Measurements from ENCODE around the gene TNF.

TNF gene

DNA sequence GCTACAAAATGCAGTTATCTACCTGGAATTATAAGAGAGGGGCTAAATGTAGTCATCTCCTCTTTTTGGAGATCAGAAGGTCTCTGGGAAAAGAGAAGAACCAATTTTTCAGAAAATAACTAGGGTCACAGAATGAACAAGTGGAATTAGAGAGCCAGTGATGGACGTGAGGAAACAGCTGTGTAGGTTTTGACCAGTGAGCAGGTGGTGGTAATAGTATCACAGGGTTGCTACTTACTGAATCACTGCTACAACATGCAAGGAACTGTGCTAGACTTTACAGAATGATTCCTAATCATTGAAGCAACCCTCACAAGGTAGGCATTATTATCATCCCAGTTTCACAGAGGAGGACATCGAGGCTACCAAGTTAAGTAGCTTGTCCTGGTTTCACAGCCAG, 30.7 kb upstream of the TNF start:
- DNase-seq (ENCODE audit: low spot score), result no peak

DNA sequence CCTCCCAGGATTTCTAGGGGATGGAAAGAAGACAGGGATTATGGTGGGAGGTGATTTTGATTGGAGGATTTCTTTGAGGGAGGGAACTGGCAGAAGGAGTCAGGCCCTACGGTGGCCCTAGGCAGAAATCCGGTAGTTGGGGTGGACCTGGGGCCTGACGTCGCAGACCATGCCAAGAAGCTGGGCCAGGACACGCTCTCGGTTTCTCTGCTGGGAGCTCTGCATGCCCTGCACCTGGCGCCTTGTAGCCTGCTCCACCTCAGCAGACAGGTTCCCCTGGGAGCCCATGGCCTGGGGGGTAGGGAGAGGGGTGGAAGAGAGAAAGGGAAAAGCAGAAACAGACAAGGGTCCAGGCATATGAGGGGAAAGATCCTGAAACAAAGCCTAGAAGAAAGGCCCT, 30.1 kb upstream of the TNF start:
- no peak for DNase-seq (ENCODE audit: low spot score)

DNA sequence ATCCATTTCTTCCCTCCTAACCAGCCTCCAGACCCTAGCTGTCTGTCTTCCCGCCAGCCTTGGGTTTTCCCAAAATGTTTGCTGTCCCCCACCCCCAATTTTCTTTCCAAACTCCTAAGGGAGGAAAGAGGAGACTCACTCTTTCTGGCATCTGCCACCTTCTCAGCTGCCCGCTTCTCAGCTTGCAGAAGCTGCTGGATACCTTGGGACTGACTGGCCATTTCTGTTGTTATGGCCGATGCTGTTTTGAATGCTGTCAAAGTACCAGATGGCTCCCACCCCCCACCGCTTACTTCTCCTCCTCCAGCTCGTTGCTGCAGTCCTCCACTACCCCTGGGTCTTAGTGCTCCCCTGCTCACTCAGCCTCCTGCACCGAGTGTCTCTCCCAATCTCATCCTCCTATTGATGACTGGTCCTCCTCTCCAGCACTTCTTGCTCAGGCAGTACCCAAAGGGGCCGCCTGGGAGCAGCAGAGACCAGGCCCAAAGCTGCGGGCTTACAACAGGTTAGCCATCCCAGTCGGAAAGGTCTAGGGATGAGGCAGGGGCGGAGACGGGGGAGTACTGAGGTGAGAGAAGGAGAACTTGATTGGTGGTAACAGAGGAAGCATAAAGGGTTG, 28.9 kb upstream of the TNF start, which contains the start of gene ATP6V1G2:
TSS of gene ATP6V1G2 (minus strand) at position 270 of the 619 bp plus-strand sequence. CDS start at position 221, 49 bp downstream.
- DNase-seq (ENCODE audit: low spot score), result peak; percentile 94

DNA sequence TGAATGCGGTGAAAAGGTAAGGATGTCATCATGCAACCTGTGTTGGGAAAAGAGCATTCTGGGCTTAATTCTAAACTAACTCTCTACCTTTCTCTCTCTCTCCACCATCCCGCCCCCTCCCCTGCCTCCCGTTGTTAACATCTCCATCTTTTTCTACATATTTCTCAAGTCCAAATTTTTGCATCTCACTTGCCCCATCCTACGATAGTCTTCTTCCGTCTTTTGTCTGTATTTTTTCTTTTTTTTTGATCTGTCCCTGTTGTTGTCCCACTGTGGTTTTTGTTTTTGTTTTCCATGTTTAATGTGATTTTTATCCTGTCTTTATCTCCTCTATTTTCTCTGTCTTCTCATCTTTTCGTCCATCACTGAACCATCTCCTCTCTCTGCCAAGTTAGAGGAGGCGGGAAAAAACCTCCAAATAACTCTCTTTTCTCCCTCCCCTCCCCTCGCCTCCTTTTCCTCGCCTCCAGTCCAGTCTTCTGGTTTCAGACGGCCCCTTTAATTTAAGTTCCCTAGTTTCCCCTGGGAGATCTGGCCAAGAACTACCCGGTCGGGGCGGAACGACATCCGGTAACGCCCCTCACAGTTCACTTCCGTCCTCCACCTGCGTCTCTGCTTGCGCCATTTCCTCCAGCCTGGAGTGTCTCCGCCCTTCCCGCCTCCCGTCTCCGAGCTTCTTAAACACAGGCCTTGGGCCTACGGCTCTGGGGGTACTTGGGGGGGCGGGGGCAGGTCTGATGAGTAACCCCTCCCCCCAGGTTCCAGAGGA, 28.2 kb upstream of the TNF start, which contains the start of gene NFKBIL1:
TSS of gene NFKBIL1 (plus strand) at position 651 of the 769 bp plus-strand sequence. CDS start at position 738, 87 bp downstream.
- peak; percentile 97 for DNase-seq (ENCODE audit: low spot score)

DNA sequence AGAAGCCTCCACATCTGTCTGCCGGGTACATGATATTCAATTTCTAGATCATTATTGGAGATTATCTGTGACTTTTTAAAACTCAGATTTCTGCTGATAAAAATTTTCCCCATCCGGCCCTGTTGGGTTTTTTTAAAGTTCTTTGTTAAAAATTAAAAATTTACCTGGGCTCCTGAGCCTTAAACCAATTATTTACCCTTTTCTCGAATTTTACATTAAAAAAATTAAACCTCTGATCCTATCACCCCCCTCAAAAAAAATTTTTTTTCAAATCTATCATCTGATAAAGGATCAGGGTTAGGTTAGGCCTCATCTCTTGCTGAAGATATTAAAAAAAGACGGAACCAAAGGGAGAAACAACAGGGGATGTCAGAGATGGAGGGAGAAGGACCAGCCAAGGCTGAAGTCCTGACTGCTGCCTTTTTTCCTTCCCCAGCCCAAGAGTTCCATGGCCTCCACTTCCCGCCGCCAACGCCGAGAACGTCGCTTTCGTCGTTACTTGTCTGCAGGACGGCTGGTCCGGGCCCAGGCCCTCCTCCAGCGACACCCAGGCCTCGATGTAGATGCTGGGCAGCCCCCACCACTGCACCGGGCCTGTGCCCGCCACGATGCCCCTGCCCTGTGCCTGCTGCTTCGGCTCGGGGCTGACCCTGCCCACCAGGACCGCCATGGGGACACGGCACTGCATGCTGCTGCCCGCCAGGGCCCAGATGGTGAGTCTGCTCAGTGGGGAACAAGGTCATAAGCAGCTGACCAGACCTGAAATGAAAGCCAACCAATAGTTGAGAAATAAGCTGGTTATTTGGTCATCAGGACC, 27.4 kb upstream of the TNF start:
- DNase-seq (ENCODE audit: low spot score), result peak; percentile 8

DNA sequence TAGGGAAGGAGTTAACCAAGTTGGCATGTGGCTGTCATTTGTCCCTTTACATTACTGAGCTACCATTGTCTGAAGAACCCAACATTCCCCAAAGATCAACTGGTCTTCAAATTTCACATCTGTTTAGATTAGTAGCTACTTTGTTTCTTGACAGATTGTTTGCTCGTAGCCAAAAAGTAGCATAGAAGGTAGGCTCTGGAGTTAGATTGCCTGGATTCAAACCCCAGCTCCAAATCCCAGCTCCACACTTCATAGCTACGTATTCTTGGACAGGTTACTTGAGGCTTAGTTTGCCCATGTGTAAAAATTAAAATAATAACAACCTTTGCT, 26.9 kb upstream of the TNF start:
- no peak for DNase-seq (ENCODE audit: low spot score)

DNA sequence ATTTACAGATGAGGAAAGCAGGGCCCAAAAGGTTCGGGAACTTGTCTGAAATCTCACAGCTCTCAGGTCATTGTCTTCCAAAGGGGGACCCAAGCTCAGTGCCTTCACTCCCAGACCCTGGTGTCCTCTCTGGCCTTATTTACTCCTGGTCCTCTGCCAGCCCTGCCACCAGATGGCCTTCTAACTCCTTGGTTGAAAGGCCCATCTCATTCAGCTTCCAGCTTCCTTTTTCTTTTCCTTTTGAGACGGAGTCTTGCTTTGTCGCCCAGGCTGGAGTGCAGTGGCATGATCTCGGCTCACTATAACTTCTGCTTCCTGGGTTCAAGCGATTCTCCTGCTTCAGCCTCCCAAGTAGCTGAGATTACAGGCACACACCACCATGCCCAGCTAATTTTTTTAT, 24.0 kb upstream of the TNF start:
- DNase-seq (ENCODE audit: low spot score), result peak; percentile 82

DNA sequence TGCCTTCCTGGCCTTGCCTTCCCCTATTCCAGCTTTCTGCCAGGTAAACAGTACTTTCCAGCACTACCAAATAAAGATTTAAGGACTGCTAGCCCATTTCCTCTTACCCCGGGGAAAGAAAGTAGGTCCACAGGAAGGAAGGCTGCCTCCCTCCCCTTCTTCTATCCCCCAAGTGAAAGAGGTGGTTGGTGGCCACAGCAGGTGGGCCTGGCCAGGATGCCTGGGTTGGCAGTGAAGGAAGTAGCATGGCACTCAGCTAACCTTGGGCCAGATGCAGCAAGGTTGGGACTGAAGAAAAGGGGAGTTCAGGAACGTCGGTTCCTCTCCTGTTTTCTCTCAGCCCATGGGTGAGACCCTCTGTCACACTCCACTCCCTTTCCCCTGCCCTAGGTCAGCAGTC, 19.1 kb upstream of the TNF start:
- no peak for DNase-seq (ENCODE audit: low spot score)

DNA sequence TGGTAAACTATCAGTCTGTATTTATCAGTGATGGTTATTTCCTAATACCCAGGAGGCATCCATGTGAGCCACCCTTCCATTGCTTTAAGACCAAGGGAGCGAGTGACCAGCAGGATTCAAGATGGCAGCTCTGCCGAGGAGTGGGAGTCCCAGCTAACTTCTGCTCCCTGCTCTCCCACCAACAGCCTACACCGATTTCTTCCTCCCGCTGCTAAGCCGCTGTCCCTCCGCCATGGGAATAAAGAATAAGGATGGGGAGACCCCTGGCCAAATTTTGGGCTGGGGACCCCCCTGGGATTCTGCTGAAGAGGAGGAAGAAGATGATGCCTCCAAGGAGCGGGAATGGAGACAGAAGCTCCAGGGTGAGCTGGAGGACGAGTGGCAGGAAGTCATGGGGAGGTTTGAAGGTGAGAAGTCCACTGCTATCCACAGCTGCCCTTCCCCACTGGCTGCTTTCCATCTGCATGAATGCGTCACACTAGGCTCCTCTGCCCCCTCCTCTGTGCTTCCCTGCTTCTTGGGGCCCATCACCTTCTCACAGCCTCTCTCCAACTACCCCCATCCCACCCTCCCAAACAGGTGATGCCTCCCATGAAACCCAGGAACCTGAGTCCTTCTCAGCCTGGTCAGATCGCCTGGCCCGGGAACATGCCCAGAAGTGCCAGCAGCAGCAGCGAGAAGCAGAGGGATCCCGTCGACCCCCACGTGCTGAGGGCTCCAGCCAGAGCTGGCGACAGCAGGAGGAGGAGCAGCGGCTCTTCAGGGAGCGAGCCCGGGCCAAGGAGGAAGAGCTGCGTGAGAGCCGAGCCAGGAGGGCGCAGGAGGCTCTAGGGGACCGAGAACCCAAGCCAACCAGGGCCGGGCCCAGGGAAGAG, 17.7 kb upstream of the TNF start:
- DNase-seq (ENCODE audit: low spot score), result no peak

DNA sequence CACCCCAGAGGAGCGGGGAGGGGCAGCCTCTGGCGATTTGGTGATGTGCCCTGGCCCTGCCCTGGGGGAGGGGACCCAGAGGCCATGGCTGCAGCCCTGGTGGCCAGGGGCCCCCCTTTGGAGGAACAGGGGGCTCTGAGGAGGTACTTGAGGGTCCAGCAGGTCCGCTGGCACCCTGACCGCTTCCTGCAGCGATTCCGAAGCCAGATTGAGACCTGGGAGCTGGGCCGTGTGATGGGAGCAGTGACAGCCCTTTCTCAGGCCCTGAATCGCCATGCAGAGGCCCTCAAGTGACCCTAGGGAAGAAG, 17.1 kb upstream of the TNF start:
- no peak for DNase-seq (ENCODE audit: low spot score)

DNA sequence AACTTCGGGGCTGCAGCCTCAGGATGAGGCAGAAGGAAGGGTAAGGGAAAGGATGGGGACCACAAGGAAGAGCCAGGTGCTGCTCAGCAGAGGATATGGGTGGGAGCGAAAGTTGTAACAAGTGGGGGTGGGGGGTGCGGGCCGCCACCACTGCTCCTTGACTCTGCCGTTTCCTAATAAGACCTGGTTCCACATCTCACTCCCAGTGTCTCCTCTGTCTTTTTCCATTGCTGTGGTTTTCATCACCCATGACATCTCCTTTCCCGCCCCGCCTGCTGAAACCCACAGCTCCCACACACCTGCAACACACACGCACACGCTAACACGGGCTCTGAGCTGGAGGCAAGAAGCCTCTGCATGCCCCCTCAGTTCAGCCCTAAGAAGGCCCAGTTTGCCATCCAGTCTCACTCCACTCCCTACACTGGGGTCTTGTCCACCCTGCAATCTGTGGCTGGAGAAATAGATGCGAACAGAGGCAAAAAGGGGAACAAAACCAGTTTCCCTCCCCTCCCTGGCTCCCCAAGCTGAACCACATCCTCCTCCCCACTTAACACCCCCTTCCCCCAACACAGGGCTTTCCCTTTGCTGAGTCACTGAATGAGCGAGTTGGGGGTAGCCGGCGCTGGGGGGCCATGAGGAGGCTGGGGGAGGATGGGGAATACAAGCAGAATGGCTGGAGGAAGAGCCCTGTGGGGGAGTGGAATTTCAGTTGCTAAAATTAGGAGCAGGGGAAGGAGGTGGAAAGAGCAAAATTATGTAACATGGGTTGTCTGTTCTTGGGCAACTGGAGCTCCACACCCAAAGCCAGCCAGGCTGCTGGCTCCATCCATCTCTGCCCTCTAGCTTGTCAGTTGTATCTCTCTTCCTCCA, 16.5 kb upstream of the TNF start:
- DNase-seq (ENCODE audit: low spot score), result peak; percentile 64

DNA sequence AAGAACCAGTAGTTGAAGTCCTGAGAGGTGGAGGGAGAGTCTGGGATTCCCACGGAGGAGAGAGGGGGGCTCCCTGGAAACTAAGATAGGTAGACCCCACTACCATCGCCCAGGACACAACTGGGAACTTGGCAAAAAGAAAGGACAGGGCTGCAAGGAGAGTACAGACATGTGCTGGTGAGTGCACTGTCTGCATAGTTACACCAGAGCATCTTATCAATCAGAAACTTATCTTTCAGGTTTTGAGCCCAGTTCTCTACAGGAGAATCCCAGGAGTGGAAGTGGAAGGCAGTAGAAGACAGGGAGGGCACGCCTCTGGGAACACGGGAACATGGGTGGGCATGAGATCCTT, 15.8 kb upstream of the TNF start:
- DNase-seq (ENCODE audit: low spot score), result no peak

DNA sequence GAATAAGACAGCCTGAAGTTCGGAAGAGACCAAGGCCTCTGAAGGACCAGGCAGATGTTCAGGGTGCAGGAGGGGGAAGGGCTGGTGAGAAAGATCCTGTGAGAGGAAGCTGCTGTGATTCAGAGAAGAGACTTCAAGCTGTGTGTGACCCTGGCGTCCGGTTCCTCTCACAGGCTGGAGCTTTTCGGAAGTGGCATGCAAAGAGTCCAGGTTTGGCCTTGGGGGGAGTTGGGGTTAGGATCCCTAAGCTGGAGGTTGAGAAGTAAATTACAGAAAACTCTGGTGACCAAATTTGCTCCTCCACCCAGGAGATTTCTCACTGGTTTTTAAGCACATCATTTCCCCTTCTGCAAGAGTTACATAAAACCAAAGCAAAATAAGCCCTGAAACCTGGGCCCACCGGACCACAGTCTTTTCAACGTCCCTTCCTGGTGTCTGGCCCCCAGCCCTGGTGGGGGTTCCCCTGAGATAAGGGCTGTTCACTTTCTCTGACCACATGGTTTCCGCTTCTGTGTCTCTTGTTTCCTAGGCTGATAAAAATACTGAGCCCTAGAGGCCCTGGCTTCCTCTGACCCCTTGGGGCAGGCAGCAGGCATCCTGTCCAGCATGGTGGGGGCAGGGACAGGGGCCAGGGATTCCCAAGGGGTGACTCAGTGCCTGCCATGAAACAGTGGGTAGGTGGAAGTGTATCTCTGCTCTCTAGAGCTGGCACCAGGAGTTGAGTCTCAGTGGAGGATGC, 15.2 kb upstream of the TNF start:
- peak; percentile 86 for DNase-seq (ENCODE audit: low spot score)

DNA sequence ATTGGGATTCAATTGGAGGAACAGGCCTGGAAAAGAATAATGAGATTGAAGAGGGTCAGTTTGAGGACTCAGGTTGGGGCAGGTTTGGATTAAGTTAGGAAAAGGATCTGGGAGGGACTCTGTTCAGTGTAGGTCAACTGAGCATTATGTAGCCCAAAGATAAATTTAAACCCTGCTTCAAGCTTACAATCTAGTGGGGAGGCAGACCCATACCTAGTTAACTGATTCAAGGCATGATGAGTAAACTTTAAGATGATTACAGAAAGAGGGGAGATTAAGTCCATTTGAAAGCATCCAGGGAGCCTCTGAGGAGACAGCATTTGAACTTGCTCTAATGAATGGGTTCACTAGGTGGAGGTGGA, 14.7 kb upstream of the TNF start:
- no peak for DNase-seq (ENCODE audit: low spot score)

DNA sequence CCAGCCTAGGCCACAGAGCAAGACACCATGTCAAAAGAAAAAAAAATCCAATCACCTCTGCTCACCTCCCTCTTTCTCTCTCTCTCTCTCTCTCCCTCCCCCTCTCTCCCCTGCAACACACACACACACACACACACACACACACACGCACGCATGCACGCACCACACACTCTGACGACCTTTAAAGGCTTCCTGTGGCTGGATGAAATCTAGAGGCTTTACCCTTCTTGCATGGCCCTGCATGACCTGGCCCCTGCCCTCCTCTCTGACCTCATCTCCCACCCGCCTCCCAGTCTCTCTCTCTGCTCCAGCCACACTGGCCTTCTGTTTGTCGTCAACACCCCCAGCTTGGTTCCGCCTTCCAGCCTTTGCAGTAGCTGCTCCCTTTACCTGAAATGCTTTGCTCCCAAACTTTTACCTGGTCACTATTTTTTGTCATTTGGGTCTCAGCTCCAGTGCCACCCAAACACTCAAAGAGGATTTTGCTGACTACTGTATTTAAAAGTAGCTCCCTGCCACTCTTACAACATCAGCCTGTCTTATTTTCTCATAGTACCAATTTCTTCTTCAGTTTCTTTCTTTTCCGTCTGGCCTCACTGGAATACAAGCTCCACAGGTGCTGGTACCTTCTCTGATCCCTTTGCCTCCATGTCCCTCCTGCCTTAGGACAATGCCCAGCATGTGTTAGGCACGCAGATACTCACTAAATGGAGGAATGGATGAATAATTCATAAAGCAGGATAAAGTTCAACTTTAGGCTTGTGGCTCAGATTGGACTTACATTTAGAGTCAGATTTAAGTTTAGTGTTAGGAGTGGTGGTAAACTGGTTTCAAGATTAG, 7.6 kb upstream of the TNF start:
- DNase-seq (ENCODE audit: low spot score), result no peak

DNA sequence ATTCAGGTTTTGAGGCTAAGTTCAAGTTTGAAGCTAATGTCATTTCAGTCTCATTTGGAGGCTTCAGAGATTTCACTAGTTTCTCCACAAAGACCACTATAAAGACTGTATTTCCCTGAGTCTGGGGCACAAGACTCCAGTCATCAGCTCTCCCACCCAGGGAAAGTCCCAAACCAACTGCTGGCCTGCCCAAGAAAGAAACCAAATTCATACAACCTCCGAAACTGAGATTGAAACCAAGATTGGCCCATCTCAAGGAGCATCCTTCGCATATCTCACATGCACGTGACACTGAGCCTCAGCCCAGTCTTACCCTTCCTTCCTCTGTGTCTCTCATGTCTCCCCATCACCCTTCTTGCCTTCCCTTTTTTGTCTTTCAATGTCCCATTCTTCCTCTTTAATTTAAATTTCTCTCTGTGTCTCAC, 6.8 kb upstream of the TNF start:
- peak; percentile 60 for DNase-seq (ENCODE audit: low spot score)

DNA sequence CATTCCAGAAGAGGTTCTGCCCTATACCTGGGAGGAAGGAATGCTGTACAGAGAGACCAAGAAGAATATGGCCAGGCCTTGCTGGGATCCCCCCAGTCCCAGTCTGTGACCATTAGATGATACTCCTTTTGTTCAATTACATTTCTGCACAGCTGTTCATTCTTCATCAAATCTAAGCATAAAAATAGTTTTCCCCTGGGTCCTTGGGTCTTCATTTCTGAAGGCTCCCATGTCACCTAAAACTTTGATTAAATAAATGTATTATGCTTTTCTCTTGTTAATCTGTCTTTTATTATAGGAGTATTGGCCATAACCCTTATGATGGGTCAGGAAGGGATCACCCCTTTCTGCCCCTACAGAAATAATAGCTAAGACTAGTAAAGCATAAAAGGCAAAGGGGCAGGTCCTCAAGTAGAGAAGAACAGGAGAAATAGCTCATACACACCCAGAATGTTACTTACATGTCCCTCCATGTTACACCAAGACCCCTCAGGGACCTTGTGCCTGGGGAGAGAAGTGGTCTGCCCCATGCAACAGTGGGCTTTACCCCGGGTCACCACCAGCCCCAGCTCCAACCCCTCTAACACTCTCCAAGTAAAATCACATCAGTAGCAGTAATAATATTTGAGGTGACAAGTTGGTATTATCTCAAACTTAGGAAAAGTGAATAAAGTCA, 5.4 kb upstream of the TNF start:
- DNase-seq (ENCODE audit: low spot score), result no peak

DNA sequence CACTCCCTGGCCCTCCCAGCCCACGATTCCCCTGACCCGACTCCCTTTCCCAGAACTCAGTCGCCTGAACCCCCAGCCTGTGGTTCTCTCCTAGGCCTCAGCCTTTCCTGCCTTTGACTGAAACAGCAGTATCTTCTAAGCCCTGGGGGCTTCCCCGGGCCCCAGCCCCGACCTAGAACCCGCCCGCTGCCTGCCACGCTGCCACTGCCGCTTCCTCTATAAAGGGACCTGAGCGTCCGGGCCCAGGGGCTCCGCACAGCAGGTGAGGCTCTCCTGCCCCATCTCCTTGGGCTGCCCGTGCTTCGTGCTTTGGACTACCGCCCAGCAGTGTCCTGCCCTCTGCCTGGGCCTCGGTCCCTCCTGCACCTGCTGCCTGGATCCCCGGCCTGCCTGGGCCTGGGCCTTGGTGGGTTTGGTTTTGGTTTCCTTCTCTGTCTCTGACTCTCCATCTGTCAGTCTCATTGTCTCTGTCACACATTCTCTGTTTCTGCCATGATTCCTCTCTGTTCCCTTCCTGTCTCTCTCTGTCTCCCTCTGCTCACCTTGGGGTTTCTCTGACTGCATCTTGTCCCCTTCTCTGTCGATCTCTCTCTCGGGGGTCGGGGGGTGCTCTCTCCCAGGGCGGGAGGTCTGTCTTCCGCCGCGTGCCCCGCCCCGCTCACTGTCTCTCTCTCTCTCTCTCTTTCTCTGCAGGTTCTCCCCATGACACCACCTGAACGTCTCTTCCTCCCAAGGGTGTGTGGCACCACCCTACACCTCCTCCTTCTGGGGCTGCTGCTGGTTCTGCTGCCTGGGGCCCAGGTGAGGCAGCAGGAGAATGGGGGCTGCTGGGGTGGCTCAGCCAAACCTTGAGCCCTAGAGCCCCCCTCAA, 3.1 kb upstream of the TNF start, which contains the start of gene LTA:
TSS of gene LTA (plus strand) at position 249 of the 871 bp plus-strand sequence. CDS start at position 703, 454 bp downstream.
- peak; percentile 66 for DNase-seq (ENCODE audit: low spot score)

All from NAMALWA (cell line).